GM18868 (cell line): ENCODE measurements around the gene RELN.

Experiments
- ATAC-seq: cut with Tn5 transposase; IDR thresholded peaks from one replicate; pipeline ENCODE4 v1.9.1; 2021; ENCODE audit warnings: mild to moderate bottlenecking, moderate library complexity; ENCODE audit not compliant: unreplicated experiment

RELN gene

GRCh38 chr7:103991406-103991805, 1.9 kb upstream of the RELN start:
- no peak for ATAC-seq

GRCh38 chr7:103990991-103991390, 1.5 kb upstream of the RELN start:
- no peak for ATAC-seq

- ATAC-seq: no peak
These were observed 618 bp upstream of the RELN start for GRCh38 chr7:103989785-103990767.

- ATAC-seq: no peak
These were observed 824 bp downstream of the RELN start for GRCh38 chr7:103988468-103989199.

- no peak for ATAC-seq
These were observed 2.0 kb downstream of the RELN start for GRCh38 chr7:103987451-103987850.

GRCh38 chr7:103985565-103986126, 3.8 kb downstream of the RELN start:
- ATAC-seq: no peak

- ATAC-seq: no peak
These were observed 5.4 kb downstream of the RELN start for GRCh38 chr7:103984050-103984449.

GRCh38 chr7:103983201-103983977, 6.1 kb downstream of the RELN start:
- ATAC-seq: no peak

GRCh38 chr7:103981003-103981423, 8.4 kb downstream of the RELN start:
- ATAC-seq: no peak

- ATAC-seq: no peak
These were observed 16.6 kb downstream of the RELN start for GRCh38 chr7:103972779-103973434.

GRCh38 chr7:103967401-103967800, 22.1 kb downstream of the RELN start:
- no peak for ATAC-seq

GRCh38 chr7:103966593-103967277, 22.7 kb downstream of the RELN start:
- ATAC-seq: no peak

- no peak for ATAC-seq
These were observed 25.2 kb downstream of the RELN start for GRCh38 chr7:103964269-103964668.

- no peak for ATAC-seq
These were observed 27.4 kb downstream of the RELN start for GRCh38 chr7:103962070-103962469.

- no peak for ATAC-seq
These were observed 31.1 kb downstream of the RELN start for GRCh38 chr7:103958284-103958818.

GRCh38 chr7:103955985-103956384, 33.5 kb downstream of the RELN start:
- no peak for ATAC-seq

GRCh38 chr7:103952408-103952807, 37.0 kb downstream of the RELN start:
- ATAC-seq: no peak

- ATAC-seq: no peak
These were observed 38.1 kb downstream of the RELN start for GRCh38 chr7:103951311-103951710.

- no peak for ATAC-seq
These were observed 40.1 kb downstream of the RELN start for GRCh38 chr7:103949374-103949773.
